ENCODE results near the gene TMEM182. TPM values are rescaled to one million over a fixed set of nuclear protein-coding genes. Genes with fewer than 3 reads are reported as not detected.

Gene TMEM182, protein sequence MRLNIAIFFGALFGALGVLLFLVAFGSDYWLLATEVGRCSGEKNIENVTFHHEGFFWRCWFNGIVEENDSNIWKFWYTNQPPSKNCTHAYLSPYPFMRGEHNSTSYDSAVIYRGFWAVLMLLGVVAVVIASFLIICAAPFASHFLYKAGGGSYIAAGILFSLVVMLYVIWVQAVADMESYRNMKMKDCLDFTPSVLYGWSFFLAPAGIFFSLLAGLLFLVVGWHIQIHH
- total RNA-seq, result not detected

DNA sequence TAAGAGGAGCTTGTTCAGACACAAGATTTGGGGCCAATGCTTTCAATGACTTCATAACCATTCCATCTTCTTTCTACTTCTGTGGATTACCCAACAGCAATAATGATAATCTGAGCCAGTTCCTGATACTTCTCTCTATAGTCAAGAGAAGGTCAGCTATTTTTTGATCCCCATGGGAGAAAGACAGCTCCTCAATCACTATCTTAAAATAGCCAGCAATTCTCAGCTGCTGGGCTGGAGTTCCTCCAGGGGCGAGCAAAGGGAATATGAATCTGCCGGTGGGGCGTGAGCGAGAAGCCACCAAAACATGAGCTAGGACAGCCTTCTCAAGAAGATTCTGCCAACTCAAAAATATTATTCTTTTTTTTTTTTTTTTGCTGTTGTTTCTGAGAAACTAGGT lies at the start of gene TMEM182:
Gene TMEM182 (plus strand): TSS at position 269 of the 400 bp plus-strand sequence. CDS start 187 bp downstream, outside the sequence.
- H3K4me3 ChIP-seq, result no peak within 1 kb of the TSS
- TF ChIP-seq, protein P1, sequence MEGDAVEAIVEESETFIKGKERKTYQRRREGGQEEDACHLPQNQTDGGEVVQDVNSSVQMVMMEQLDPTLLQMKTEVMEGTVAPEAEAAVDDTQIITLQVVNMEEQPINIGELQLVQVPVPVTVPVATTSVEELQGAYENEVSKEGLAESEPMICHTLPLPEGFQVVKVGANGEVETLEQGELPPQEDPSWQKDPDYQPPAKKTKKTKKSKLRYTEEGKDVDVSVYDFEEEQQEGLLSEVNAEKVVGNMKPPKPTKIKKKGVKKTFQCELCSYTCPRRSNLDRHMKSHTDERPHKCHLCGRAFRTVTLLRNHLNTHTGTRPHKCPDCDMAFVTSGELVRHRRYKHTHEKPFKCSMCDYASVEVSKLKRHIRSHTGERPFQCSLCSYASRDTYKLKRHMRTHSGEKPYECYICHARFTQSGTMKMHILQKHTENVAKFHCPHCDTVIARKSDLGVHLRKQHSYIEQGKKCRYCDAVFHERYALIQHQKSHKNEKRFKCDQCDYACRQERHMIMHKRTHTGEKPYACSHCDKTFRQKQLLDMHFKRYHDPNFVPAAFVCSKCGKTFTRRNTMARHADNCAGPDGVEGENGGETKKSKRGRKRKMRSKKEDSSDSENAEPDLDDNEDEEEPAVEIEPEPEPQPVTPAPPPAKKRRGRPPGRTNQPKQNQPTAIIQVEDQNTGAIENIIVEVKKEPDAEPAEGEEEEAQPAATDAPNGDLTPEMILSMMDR (IDR thresholded peaks at IDR 0.05), result no peak
- no peak within 1 kb of the TSS for H3K27ac ChIP-seq
- H3K27me3 ChIP-seq, result no peaks in the 10 kb centered on the region
- DNase-seq (ENCODE audit: low spot score in 2 of 2), result no peak
- no peaks in the 10 kb centered on the region for H3K9me3 ChIP-seq
- intact Hi-C loops (cut with DNase I), result no loop called here
- no peaks in the 10 kb centered on the region for H3K36me3 ChIP-seq
- H3K4me1 ChIP-seq, result no peaks in the 10 kb centered on the region

DNA sequence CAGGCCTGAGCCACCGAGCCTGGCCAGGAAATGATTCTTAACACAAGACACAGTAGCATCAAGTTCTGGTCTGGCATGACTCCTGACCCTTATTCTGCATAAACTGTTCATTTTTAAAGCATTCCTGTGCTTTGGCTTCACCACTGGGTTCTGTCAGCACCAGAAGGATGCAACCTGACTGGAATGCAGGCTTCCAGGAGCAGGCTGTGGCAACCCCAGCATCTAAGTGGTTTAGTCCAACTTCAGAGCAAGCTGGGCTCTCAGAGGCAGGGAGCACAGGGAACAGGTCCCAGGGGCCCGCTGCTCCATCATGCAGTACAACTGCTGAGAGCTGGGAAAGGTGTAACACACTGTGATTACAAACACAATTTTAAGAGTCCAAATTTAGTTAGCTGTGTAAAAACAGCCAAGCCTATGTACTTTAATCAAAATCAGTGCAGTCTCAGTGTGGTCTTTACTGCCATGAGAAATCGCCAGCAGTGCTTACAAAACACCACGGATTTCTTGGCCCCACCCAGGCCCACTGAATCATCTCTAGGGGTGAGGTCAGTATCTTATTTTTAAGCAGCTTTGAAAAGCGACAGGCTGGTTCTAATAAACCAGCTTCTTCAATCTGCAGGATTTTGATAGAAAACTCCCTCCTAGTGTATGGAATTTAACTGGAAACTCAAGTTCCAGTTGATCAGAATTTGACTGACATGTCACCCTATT lies 44.4 kb upstream of the TMEM182 start:
- Histone ChIP-seq H3K27ac (no peak overlapping the region), H3K36me3 (peaks cover 15 to 44% of the 10 kb centered on the region in 2 donors), H3K4me1 (no peaks in the 10 kb centered on the region), H3K9me3 (no peaks in the 10 kb centered on the region), H3K27me3 (no peaks in the 10 kb centered on the region), H3K4me3 (no peak overlapping the region)
- DNase-seq (ENCODE audit: low spot score in 2 of 2), result no peak
- intact Hi-C loops (cut with DNase I), result no loop called here
- TF ChIP-seq, protein P1 (IDR thresholded peaks at IDR 0.05), result no peak

DNA sequence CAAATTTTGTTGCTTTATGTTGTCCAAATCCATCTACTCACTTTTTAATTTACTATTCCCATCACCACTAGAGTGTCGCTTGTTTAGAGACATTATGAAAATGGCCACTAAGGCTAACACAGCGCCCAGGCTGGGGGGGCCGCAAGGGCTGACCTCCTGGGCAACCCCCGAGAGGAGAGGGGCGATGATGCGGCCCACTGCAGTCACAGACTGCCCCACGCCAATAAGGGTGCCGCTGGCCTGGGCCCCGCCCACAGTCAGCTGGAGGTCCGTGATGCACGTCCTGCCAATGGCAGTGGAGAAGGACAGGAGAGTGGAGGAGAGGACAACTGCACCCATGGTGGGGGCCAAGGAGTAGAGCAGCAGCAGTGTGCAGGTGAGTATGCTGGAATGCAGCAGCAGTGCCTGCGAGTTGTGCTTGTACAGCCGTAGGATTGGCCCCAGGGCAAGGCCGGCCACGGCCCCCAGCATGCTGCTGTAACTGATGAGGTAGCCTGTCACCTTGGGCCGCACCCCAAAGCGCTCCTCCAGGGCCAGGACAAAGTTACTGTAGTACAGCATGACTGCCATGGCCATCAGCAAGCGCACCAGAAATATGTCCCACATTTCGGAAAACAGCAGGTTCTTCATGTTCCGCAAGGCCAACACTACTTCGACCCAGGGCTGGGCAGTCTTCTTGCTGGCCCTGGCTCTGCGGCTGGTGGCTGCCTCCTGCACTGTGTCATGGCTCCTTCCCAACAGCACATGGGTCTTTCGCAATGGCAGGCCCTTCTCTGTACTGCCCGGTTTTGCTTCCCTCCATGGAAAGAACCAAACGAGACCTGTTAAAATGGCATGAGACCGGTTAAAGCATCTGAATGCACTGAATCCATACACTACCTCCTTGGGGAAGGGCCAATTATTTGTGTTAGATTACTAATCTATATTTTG lies 43.2 kb upstream of the TMEM182 start:
- Histone ChIP-seq H3K27me3 (no peaks in the 10 kb centered on the region), H3K4me1 (no peaks in the 10 kb centered on the region), H3K27ac (no peak overlapping the region), H3K4me3 (no peak overlapping the region), H3K36me3 (peaks cover 24 to 56% of the 10 kb centered on the region in 2 donors), H3K9me3 (no peaks in the 10 kb centered on the region)
- intact Hi-C loops (cut with DNase I), result no loop called here
- TF ChIP-seq, protein P1 (IDR thresholded peaks at IDR 0.05), result no peak
- DNase-seq (ENCODE audit: low spot score in 2 of 2), result no peak

DNA sequence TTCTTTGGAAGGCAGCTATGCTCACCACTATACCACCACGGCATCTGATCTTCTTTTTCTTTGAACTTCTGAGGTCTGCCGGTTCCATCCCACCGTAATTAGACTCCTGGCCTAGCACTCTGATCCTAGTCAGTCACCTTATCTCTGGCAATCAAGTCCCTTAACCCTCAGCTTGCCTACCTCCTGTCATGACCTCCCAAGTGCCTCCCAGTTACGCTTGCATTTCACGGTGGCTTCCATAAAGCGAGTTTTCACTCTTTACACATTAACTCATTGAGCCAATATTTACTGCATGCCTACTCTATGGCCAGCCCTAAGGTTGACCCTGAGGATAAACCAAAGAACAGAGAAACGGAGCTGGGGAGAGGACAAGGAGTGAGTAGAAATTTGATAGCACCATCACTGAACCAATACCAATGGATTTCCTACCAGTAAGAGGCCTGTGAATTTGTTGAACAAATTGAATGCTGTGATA lies 37.8 kb upstream of the TMEM182 start:
- intact Hi-C loops (cut with DNase I), result no loop called here
- no peak overlapping the region for H3K27ac ChIP-seq

DNA sequence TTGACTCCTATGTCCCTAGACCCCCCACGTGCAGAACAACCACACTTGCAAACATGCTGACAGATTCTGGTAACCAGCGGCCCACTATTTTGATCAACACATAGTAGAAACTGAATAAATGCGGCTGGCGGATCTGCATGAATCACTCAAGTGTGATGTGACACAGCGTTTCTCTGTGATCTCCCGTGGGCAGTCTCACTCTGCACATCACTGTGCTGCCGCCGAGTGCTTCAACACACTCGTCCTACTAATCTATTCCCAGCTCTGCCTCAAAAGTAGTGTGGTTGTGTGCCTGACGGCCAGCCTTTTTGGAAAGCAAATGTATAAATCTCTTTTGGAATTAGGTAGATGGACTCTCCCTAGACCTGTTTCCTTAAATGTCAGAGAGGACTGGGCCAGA lies 37.3 kb upstream of the TMEM182 start:
- H3K36me3 ChIP-seq, result peaks cover 24 to 59% of the 10 kb centered on the region in 2 donors
- intact Hi-C loops (cut with DNase I), result no loop called here
- TF ChIP-seq, protein P1 (IDR thresholded peaks at IDR 0.05), result no peak
- no peaks in the 10 kb centered on the region for H3K4me1 ChIP-seq
- H3K4me3 ChIP-seq, result no peak overlapping the region
- no peaks in the 10 kb centered on the region for H3K9me3 ChIP-seq
- no peak for DNase-seq (ENCODE audit: low spot score in 2 of 2)
- no peaks in the 10 kb centered on the region for H3K27me3 ChIP-seq
- no peak overlapping the region for H3K27ac ChIP-seq

More for the DNA sequence above, 37.8 kb upstream of the TMEM182 start:
- no peak overlapping the region for H3K4me3 ChIP-seq
- DNase-seq (ENCODE audit: low spot score in 2 of 2), result no peak
- peaks cover 25 to 64% of the 10 kb centered on the region in 2 donors for H3K36me3 ChIP-seq
- H3K4me1 ChIP-seq, result no peaks in the 10 kb centered on the region
- no peaks in the 10 kb centered on the region for H3K27me3 ChIP-seq
- TF ChIP-seq, protein P1 (IDR thresholded peaks at IDR 0.05), result no peak
- H3K9me3 ChIP-seq, result no peaks in the 10 kb centered on the region
